H9 (cell line): ENCODE measurements around the gene NT5DC1. TPM values are rescaled to one million over a fixed set of nuclear protein-coding genes. Genes with fewer than 3 reads are reported as not detected.
A peak's percentile ranks its signal among the peaks of the same experiment; 100 is the strongest.

Source experiments
- DNase-seq: peaks from one replicate; pipeline ENCODE4 v3.0.0-alpha.2; 2017
- H2AFZ ChIP-seq: one replicate; pipeline ENCODE4 v1.6.1; 2013; ENCODE audit warnings: mild to moderate bottlenecking, low read length, control low read depth, moderate library complexity
- H2AK5ac ChIP-seq: 2 replicates; pipeline ENCODE4 v1.6.1; 2013; ENCODE audit warnings: low read length, control low read depth, mixed read lengths; ENCODE audit not compliant: insufficient read length
- H2BK120ac ChIP-seq: one replicate; pipeline ENCODE4 v1.6.1; 2013; ENCODE audit warnings: low read depth, mild to moderate bottlenecking, low read length, control low read depth, inconsistent platforms; ENCODE audit not compliant: poor library complexity, severe bottlenecking
- H2BK12ac ChIP-seq: 2 replicates; pipeline ENCODE4 v1.6.1; 2013; ENCODE audit warnings: low read length, control low read depth, mixed read lengths, low read depth; ENCODE audit not compliant: insufficient read length
- H2BK15ac ChIP-seq: 2 replicates; pipeline ENCODE4 v1.6.1; 2013; ENCODE audit warnings: low read depth, low read length, control low read depth
- H2BK20ac ChIP-seq: one replicate; pipeline ENCODE4 v1.6.1; 2013; ENCODE audit warnings: low read depth, mild to moderate bottlenecking, low read length, control low read depth, inconsistent platforms; ENCODE audit not compliant: poor library complexity, severe bottlenecking
- H2BK5ac ChIP-seq: 2 replicates; pipeline ENCODE4 v1.6.1; 2013; ENCODE audit warnings: low read length, control low read depth, mixed read lengths; ENCODE audit not compliant: insufficient read length
- H3K14ac ChIP-seq: 2 replicates; pipeline ENCODE4 v1.6.1; 2013; ENCODE audit warnings: low read length, control low read depth; ENCODE audit not compliant: insufficient read depth
- H3K18ac ChIP-seq: 2 replicates; pipeline ENCODE4 v1.6.1; 2013; ENCODE audit warnings: low read depth, mild to moderate bottlenecking, mixed read lengths, low read length, control low read depth; ENCODE audit not compliant: insufficient read length
- H3K23ac ChIP-seq: 2 replicates; pipeline ENCODE4 v1.6.1; 2013; ENCODE audit warnings: low read length, control low read depth, mixed read lengths, low read depth; ENCODE audit not compliant: insufficient read length
- H3K23me2 ChIP-seq: 2 replicates; pipeline ENCODE4 v1.6.1; 2013; ENCODE audit warnings: low read depth, mild to moderate bottlenecking, mixed read lengths, low read length, control low read depth; ENCODE audit not compliant: insufficient read length, poor library complexity, severe bottlenecking
- H3K27ac ChIP-seq: 2 replicates; pipeline ENCODE4 v1.5.1; 2013; ENCODE audit warnings: low read length, control low read depth, mixed read lengths, low read depth; ENCODE audit not compliant: insufficient read length
- H3K27me3 ChIP-seq: 2 replicates; pipeline ENCODE4 v1.6.1; 2013; ENCODE audit warnings: low read length, control low read depth, inconsistent platforms; ENCODE audit not compliant: insufficient read depth
- H3K4ac ChIP-seq: 2 replicates; pipeline ENCODE4 v1.6.1; 2013; ENCODE audit warnings: low read depth, mild to moderate bottlenecking, control low read depth, inconsistent platforms, low read length, moderate library complexity
- H3K4me1 ChIP-seq: 2 replicates; pipeline ENCODE4 v1.6.1; 2013; ENCODE audit warnings: low read length, control low read depth, inconsistent platforms; ENCODE audit not compliant: insufficient read depth
- H3K4me2 ChIP-seq: 2 replicates; pipeline ENCODE4 v1.6.1; 2013; ENCODE audit warnings: low read length, control low read depth, mixed read lengths; ENCODE audit not compliant: insufficient read length, insufficient read depth
- H3K56ac ChIP-seq: 2 replicates; pipeline ENCODE4 v1.6.1; 2013; ENCODE audit warnings: low read depth, mild to moderate bottlenecking, mixed read lengths, low read length, control low read depth; ENCODE audit not compliant: insufficient read length
- H3K79me1 ChIP-seq: 2 replicates; pipeline ENCODE4 v1.6.1; 2013; ENCODE audit warnings: low read depth, mild to moderate bottlenecking, moderate library complexity, low read length, control low read depth, inconsistent platforms; ENCODE audit not compliant: insufficient read depth, poor library complexity, severe bottlenecking
- H3K79me2 ChIP-seq: 2 replicates; pipeline ENCODE4 v1.6.1; 2013; ENCODE audit warnings: low read length, control low read depth, inconsistent platforms; ENCODE audit not compliant: insufficient read depth
- H3K9ac ChIP-seq: 2 replicates; pipeline ENCODE4 v1.6.1; 2013; ENCODE audit warnings: low read length, control low read depth, mixed read lengths; ENCODE audit not compliant: insufficient read length; ENCODE audit errors: extremely low read depth
- H3K9me3 ChIP-seq: one replicate; pipeline ENCODE4 v1.6.1; 2013; ENCODE audit warnings: low read depth, low read length, inconsistent platforms; ENCODE audit not compliant: control insufficient read depth
- H3T11ph ChIP-seq: one replicate; pipeline ENCODE4 v1.6.1; 2013; ENCODE audit warnings: mild to moderate bottlenecking, low read length, control low read depth, inconsistent platforms
- H4K20me1 ChIP-seq: one replicate; pipeline ENCODE4 v1.6.1; 2013; ENCODE audit not compliant: control insufficient read depth, insufficient read length, insufficient read depth
- H4K5ac ChIP-seq: 2 replicates; pipeline ENCODE4 v1.6.1; 2013; ENCODE audit warnings: low read depth, mild to moderate bottlenecking, mixed read lengths, low read length, control low read depth; ENCODE audit not compliant: insufficient read length
- H4K8ac ChIP-seq: replicated peaks from 2 replicates; pipeline ENCODE4 v1.6.1; 2013; ENCODE audit warnings: low read length, control low read depth, mixed read lengths, low read depth; ENCODE audit not compliant: insufficient read length
- H4K91ac ChIP-seq: 2 replicates; pipeline ENCODE4 v1.6.1; 2013; ENCODE audit warnings: low read depth, mild to moderate bottlenecking, moderate library complexity, mixed read lengths, low read length, control low read depth; ENCODE audit not compliant: insufficient read length
- H3K27ac Mint-ChIP-seq, 3 experiments: 2 replicates in 2 of 3; 3 replicates in 1 of 3; pipeline ENCODE4 v1.8.0; 2020 to 2021; ENCODE audit warnings: mixed read lengths in 3 of 3, mild to moderate bottlenecking in 1 of 3, moderate library complexity in 1 of 3
- H3K27me3 Mint-ChIP-seq: 2 replicates; pipeline ENCODE4 v1.8.0; 2021; ENCODE audit warnings: low read depth, mild to moderate bottlenecking, moderate library complexity, mixed read lengths
- H3K36me3 Mint-ChIP-seq, 3 experiments: 2 replicates in 2 of 3; 3 replicates in 1 of 3; pipeline ENCODE4 v1.8.0; 2020 to 2021; ENCODE audit warnings: low read depth in 3 of 3, mixed read lengths in 3 of 3; ENCODE audit not compliant: insufficient read depth in 1 of 3
- H3K4me1 Mint-ChIP-seq, 2 experiments: 2 replicates each; pipeline ENCODE4 v1.8.0; 2020; ENCODE audit warnings: mixed read lengths in 2 of 2
- H3K4me3 Mint-ChIP-seq, 2 experiments: 2 replicates in 1 of 2; 3 replicates in 1 of 2; pipeline ENCODE4 v1.8.0; 2020 to 2021; ENCODE audit warnings: mild to moderate bottlenecking in 2 of 2, mixed read lengths in 2 of 2, moderate library complexity in 1 of 2
- H3K9me3 Mint-ChIP-seq, 2 experiments: 2 replicates in 1 of 2; 3 replicates in 1 of 2; pipeline ENCODE4 v1.8.0; 2020; ENCODE audit warnings: mild to moderate bottlenecking in 2 of 2, mixed read lengths in 2 of 2, moderate library complexity in 1 of 2
- CTCF ChIP-seq: fragments of 200-600 bp; sonication (generic); conservative IDR thresholded peaks from 3 replicates; pipeline ENCODE4 v1.8.0; 2021; ENCODE audit warnings: antibody characterized with exemption, mild to moderate bottlenecking
- WGBS: extraction: QIAGEN DNeasy Blood & Tissue Kit; methylation state at CpG from one replicate; pipeline ENCODE4 v1.1.7; 2013; ENCODE audit warnings: missing lambda C conversion rate, low lambda C conversion rate, mixed read lengths; ENCODE audit not compliant: insufficient read length; ENCODE audit errors: extremely low coverage; 5-methylcytosine and 5-hydroxymethylcytosine counted together
- total RNA-seq: library from RNA; stranded (reverse); gene quantifications from 2 replicates; pipeline ENCODE4 v1.2.1, GENCODE V29; 2021

The NT5DC1 gene
- total RNA-seq, 1 experiment from 2014 or later: 64.9 TPM

GRCh38 chr6:116078522-116078921 is 22.1 kb upstream of the NT5DC1 start:
- Mint-ChIP-seq H3K4me3 (no peak overlapping the region), H3K36me3 (no peaks in the 10 kb centered on the region), H3K27me3 (no peaks in the 10 kb centered on the region), H3K27ac (no peak overlapping the region), H3K9me3 (no peaks in the 10 kb centered on the region), H3K4me1 (peaks cover 0 to 4% of the 10 kb centered on the region in 2 experiments; a peak in 2 of 4 replicates)
- WGBS: no CpG with 5 or more reads among the region's 3 CpGs
- H4K8ac ChIP-seq: no peak overlapping the region
- H2AFZ ChIP-seq: no peak overlapping the region
- H3K4ac ChIP-seq: no peak overlapping the region
- no peak overlapping the region for H3K18ac ChIP-seq
- H3K9ac ChIP-seq: no peak overlapping the region
- no peaks in the 10 kb centered on the region for H4K20me1 ChIP-seq
- H3T11ph ChIP-seq: no peak overlapping the region
- no peak for DNase-seq
- no peaks in the 10 kb centered on the region for H3K79me2 ChIP-seq
- no peak overlapping the region for H3K4me2 ChIP-seq
- H2BK12ac ChIP-seq: no peak overlapping the region
- H3K9me3 ChIP-seq: no peaks in the 10 kb centered on the region
- no peaks in the 10 kb centered on the region for H3K79me1 ChIP-seq
- H2BK120ac ChIP-seq: no peak overlapping the region
- no peak overlapping the region for H4K91ac ChIP-seq
- H2BK20ac ChIP-seq: no peak overlapping the region
- no peaks in the 10 kb centered on the region for H3K27me3 ChIP-seq
- H3K56ac ChIP-seq: no peak overlapping the region
- no peaks in the 10 kb centered on the region for H3K4me1 ChIP-seq
- no peaks in the 10 kb centered on the region for H3K23me2 ChIP-seq
- H3K23ac ChIP-seq: no peak overlapping the region
- TF ChIP-seq CTCF: peak; percentile 39; the same call in 1 of the 3 replicates
- no peak overlapping the region for H3K27ac ChIP-seq
- H2AK5ac ChIP-seq: no peak overlapping the region
- H4K5ac ChIP-seq: no peak overlapping the region
- H2BK15ac ChIP-seq: no peak overlapping the region
- no peak overlapping the region for H2BK5ac ChIP-seq
- no peak overlapping the region for H3K14ac ChIP-seq
